ENCODE results near the gene NDUFAF8.

NDUFAF8 gene

GRCh38 chr17:81271226-81271625, 32.1 kb downstream of the NDUFAF8 start:
- TF ChIP-seq REST (IDR thresholded peaks at IDR 0.05; ENCODE audit: insufficient read depth in 1 of 2, low read depth in 2 of 2, low read length in 2 of 2) (no peak), POLR2AphosphoS5 (IDR thresholded peaks at IDR 0.05; ENCODE audit: low read depth, low read length) (no peak), SIN3A (IDR thresholded peaks at IDR 0.05; ENCODE audit: borderline replicate concordance, insufficient read depth, low read length) (no peak), TAF1 (IDR thresholded peaks at IDR 0.05; ENCODE audit: borderline replicate concordance, insufficient read depth, low read length) (no peak), FOXP2 (optimal IDR thresholded peaks at IDR 0.05; ENCODE audit: borderline replicate concordance, extremely low read depth, extremely low read length, insufficient read depth) (no peak)

- TF ChIP-seq FOXP2 (optimal IDR thresholded peaks at IDR 0.05; ENCODE audit: borderline replicate concordance, extremely low read depth, extremely low read length, insufficient read depth) (no peak), REST (IDR thresholded peaks at IDR 0.05; ENCODE audit: insufficient read depth in 1 of 2, low read depth in 2 of 2, low read length in 2 of 2) (no peak), SIN3A (IDR thresholded peaks at IDR 0.05; ENCODE audit: borderline replicate concordance, insufficient read depth, low read length) (no peak), POLR2AphosphoS5 (IDR thresholded peaks at IDR 0.05; ENCODE audit: low read depth, low read length) (no peak), TAF1 (IDR thresholded peaks at IDR 0.05; ENCODE audit: borderline replicate concordance, insufficient read depth, low read length) (no peak)
These were observed 33.5 kb downstream of the NDUFAF8 start for GRCh38 chr17:81272616-81273015.

- TF ChIP-seq SIN3A (IDR thresholded peaks at IDR 0.05; ENCODE audit: borderline replicate concordance, insufficient read depth, low read length) (no peak), FOXP2 (optimal IDR thresholded peaks at IDR 0.05; ENCODE audit: borderline replicate concordance, extremely low read depth, extremely low read length, insufficient read depth) (no peak), REST (IDR thresholded peaks at IDR 0.05; ENCODE audit: insufficient read depth in 1 of 2, low read depth in 2 of 2, low read length in 2 of 2) (no peak), POLR2AphosphoS5 (IDR thresholded peaks at IDR 0.05; ENCODE audit: low read depth, low read length) (no peak), TAF1 (IDR thresholded peaks at IDR 0.05; ENCODE audit: borderline replicate concordance, insufficient read depth, low read length) (no peak)
These were observed 34.8 kb downstream of the NDUFAF8 start for GRCh38 chr17:81273698-81274470.

- no peak for TF ChIP-seq TAF1 (IDR thresholded peaks at IDR 0.05; ENCODE audit: borderline replicate concordance, insufficient read depth, low read length)
- no peak for TF ChIP-seq POLR2AphosphoS5 (IDR thresholded peaks at IDR 0.05; ENCODE audit: low read depth, low read length)
- no peak for TF ChIP-seq SIN3A (IDR thresholded peaks at IDR 0.05; ENCODE audit: borderline replicate concordance, insufficient read depth, low read length)
- TF ChIP-seq FOXP2 (optimal IDR thresholded peaks at IDR 0.05; ENCODE audit: borderline replicate concordance, extremely low read depth, extremely low read length, insufficient read depth): no peak
- no peak for TF ChIP-seq REST (IDR thresholded peaks at IDR 0.05; ENCODE audit: insufficient read depth in 1 of 2, low read depth in 2 of 2, low read length in 2 of 2)
These were observed 35.3 kb downstream of the NDUFAF8 start for GRCh38 chr17:81274471-81274855.
